HG03103 (cell line): ENCODE results near the gene CMIP.

Source experiments
- ATAC-seq: cut with Tn5 transposase; IDR thresholded peaks from one replicate; pipeline ENCODE4 v1.9.1; 2021; ENCODE audit warnings: low read depth; ENCODE audit not compliant: unreplicated experiment

CMIP gene

GRCh38 chr16:81668243-81669097, 223.9 kb downstream of the CMIP start:
- ATAC-seq = no peak

GRCh38 chr16:81669473-81670350, 225.1 kb downstream of the CMIP start:
- ATAC-seq = no peak

- ATAC-seq = no peak
Observed at GRCh38 chr16:81671738-81672597, 227.4 kb downstream of the CMIP start.

- ATAC-seq = no peak
Observed at GRCh38 chr16:81673432-81673831, 228.8 kb downstream of the CMIP start.

GRCh38 chr16:81675662-81676061, 231.1 kb downstream of the CMIP start:
- no peak for ATAC-seq

GRCh38 chr16:81676066-81676882, 231.7 kb downstream of the CMIP start:
- no peak for ATAC-seq

- ATAC-seq = no peak
Observed at GRCh38 chr16:81676883-81677737, 232.5 kb downstream of the CMIP start.

- no peak for ATAC-seq
Observed at GRCh38 chr16:81678326-81679095, 233.9 kb downstream of the CMIP start.

GRCh38 chr16:81679721-81680430, 235.3 kb downstream of the CMIP start:
- no peak for ATAC-seq

- no peak for ATAC-seq
Observed at GRCh38 chr16:81680444-81681275, 236.1 kb downstream of the CMIP start.

GRCh38 chr16:81681311-81681710, 236.7 kb downstream of the CMIP start:
- no peak for ATAC-seq

- ATAC-seq = no peak
Observed at GRCh38 chr16:81684242-81684837, 239.7 kb downstream of the CMIP start.

- no peak for ATAC-seq
Observed at GRCh38 chr16:81684901-81685300, 240.3 kb downstream of the CMIP start.

GRCh38 chr16:81686391-81687130, 242.0 kb downstream of the CMIP start:
- ATAC-seq = no peak

- ATAC-seq = no peak
Observed at GRCh38 chr16:81687131-81687456, 242.5 kb downstream of the CMIP start.

GRCh38 chr16:81688182-81688581, 243.6 kb downstream of the CMIP start:
- no peak for ATAC-seq
